GM18498 (cell line): ENCODE results near the gene PDE3A.
"Not testable (repeated sequence)": the region's sequence is repeated elsewhere in the genome, so short reads cannot be mapped to it uniquely, and the experiment has no call there.

Experiments
- ATAC-seq: cut with Tn5 transposase; IDR thresholded peaks from one replicate; pipeline ENCODE4 v1.9.1; 2021; ENCODE audit warnings: mild to moderate bottlenecking, moderate library complexity; ENCODE audit not compliant: unreplicated experiment

Gene PDE3A

DNA sequence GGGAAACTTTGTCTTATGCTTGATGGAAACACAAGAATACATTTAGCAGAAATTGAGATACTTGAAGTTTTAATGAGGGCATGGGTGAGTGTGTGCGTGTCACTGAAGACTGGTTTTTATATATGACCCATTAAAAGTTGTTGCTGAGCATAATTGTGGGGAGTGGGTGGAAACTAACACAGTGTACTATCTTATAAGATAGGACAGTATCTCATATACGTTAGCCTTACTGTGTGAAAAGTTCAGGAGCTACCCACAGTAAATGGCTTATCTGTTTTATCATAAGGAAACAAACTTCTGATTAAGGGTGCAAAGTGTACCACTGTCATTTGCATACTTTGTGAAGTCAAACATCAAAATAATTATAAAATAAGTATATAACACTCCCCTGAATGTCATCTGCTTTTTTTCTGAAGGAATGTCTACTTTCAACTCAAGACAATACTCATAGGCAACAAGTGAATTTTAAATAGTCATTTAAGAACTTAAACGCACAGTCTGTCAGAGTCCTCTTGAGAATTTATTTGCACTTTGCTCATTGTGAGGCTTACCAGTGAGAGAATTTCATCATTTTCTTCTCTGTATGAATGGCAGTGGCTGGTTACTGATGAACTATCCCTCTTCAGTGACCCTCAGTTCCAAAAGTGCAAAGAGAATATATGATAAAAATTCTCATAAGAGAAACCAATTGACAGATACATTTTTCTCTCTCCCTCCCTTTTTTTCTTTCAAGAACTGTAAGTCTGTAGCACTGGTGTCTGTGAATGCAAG lies 4.2 kb downstream of the PDE3A start:
- no peak for ATAC-seq

- no peak for ATAC-seq
Observed at GRCh38 chr12:20374795-20375194, 6.5 kb downstream of the PDE3A start.

DNA sequence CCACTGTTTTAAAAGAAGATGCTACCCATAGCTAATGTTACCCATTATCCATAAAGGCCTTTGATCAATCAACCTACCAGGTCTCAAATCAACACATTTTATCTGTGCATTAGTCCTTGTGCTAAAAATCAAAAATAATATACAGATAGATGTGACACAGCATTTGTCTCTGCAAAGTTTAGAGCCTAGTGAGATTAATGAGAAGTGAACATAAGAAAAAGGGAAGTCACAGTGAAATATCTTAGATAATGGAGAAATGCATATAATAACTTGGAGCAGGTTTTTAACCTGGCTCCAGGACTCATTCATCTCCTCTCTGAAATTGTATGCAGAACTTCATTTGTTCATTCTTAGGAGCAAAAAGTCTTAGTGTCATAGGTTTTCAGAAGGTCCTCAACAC lies 7.2 kb downstream of the PDE3A start:
- ATAC-seq: no peak

DNA sequence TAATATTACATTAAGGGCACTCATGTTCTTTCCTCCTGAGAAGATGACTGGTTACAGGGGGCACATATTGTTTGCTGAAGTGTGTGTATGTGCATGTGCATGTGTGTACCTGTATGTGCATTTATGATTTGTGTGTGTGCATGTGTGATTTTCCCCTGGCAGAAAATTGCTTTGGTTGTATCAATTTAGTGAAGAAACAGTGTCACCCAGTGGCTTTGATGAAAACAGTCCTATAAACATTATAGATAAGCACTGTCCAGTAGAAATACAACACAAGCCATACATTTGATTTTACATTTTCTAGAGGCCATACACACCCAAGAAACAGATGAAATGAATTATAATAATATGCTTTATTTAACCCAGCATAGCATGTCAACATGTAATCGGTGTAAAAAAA lies 8.6 kb downstream of the PDE3A start:
- ATAC-seq: no peak

DNA sequence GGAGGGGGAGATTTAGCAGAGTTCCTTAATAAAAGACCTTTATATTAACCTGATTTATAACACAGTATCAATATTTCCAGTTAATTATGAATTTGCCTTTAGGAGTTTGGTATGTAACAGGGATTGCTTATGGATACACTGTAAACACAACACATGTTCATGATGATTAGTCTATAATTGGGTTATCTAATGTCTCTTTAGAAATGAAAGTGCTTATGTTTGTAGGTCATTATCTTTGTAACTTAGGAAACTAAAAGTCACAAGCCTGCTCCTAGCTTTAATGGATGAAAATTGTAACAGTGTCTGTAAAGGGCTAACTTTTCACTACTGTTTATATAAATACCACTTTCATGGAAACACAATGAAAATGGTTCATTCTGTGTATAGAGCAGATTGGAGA lies 9.4 kb downstream of the PDE3A start:
- ATAC-seq: no peak

GRCh38 chr12:20382117-20382516 lies 13.8 kb downstream of the PDE3A start:
- no peak for ATAC-seq

DNA sequence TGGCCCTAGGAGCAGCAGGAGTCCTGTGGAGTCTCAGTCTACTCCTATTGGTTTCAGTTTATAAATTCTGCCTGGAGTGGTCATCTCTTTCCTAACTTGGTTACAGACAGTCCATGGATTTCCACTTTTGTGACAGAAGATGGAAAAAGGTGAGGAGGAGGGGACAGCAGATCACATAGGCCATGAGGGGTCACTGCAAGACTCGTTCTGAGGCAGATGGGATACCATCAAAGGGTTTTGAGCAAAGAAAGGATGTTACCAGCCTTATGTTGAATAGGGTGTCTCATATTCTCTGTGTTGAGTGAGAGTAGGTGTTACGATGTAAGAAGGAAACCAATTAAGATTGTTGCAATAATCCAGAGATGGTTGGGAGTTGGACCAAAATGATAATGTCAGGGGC lies 15.3 kb downstream of the PDE3A start:
- ATAC-seq: no peak

DNA sequence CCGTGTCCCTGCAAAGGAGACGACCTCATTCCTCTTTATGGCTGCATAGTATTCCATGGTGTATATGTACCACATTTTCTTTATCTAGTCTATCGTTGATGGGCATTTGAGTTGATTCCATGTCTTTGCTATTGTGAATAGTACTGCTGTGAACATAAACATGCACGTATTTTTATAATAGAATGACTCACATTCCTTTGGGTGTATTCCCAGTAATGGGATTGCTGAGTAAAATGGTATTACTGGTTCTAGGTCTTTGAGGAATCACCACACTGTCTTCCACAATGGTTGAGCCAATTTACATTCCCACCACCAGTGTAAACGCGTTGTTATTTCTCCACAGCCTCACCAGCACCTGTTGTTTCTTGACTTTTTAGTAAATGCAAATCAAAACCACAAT lies 16.5 kb downstream of the PDE3A start:
- ATAC-seq: not testable (repeated sequence)

GRCh38 chr12:20390846-20391245 lies 22.5 kb downstream of the PDE3A start:
- ATAC-seq: no peak

DNA sequence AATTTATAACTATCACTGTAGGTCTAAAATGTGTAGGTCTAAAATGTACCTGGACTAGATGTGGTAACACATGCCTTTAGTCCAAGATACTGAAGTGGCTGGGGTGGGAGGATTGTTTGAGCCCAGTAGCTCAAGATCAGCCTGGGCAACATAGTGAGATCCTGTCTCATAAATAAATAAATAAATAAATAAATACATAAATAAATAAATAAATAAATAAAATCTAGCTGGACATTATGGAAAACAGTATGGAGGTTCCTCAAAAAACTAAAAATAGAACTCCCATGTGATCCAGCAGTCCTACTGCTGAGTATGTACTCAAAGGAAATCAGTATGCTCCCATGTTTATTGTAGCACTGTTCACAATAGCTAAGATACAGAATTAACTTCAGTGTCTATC lies 24.0 kb downstream of the PDE3A start:
- ATAC-seq: no peak

DNA sequence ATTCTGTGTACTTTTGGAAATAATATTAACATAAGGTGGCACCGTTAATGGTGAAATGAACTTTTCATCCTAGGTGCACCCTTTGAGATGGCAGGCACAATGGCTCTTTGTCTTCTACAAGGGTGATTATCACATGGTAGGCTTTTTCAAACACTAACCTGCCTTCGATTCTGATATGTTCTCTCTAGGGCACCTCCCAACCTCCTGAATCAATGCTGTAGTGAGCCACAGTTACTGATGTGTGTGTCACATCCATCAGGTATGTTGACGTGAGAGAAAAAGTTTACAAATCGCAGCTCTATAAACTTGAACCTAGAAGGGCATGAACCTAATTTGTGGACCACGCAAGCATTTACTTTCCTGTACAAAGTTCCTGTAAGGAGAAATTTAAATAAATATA lies 25.4 kb downstream of the PDE3A start:
- ATAC-seq: no peak

- ATAC-seq: no peak
Observed at GRCh38 chr12:20395791-20396550, 27.6 kb downstream of the PDE3A start.

DNA sequence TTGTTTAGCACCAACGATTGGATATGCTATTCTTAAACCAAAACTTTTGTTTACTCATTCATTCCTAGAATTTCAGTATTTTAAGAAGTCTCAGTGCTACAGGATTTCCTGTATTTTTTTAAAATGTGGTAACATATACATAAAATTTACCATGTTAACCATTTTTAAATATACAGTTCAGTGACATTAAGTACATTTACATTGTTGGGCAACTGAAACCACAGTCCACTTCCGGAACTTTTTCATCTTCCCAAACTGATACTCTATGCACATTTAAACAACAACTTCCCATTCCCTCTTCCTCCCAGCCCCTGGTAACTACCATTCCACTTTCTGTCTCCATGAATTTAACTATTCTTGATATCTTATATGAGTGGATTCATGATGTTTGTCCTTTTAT lies 30.3 kb downstream of the PDE3A start:
- ATAC-seq: no peak

GRCh38 chr12:20400003-20400402 lies 31.7 kb downstream of the PDE3A start:
- ATAC-seq: no peak

GRCh38 chr12:20403230-20403629 lies 34.9 kb downstream of the PDE3A start:
- no peak for ATAC-seq

DNA sequence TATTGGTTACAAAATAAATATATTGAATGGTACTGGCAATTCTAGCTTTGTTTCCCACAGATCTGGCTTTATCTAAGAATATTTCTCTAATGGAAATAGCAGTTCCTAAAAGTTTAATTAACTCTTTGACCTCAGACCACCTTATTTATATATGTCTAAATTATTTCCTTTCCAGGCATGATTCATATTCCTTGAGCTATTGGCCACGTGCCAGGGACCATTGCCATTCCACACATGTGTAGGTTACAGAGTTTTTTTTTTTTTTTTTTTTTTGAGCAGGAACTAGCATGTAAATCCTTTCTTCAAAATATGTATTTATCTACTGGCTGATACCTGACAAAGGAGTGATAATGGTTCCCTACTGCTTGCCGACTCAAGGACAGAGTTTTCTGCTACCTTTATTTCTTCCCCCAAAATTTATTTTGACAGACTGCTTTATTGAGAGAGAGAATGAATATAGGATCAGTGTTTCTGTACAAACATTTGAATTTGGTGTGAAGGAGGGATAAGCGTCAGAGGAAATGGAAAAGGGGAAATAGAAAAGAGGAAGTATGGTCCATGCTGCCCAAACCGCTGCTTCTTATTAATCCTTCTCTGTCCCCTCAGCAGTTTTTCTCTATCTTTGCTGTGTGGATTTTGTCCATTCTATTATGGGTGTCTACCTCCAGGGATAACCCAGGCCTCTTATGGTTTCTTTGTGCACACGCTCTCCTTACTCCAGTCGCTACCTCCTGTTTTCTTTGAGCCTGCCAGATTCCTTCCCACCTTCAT lies 36.4 kb downstream of the PDE3A start:
- no peak for ATAC-seq

DNA sequence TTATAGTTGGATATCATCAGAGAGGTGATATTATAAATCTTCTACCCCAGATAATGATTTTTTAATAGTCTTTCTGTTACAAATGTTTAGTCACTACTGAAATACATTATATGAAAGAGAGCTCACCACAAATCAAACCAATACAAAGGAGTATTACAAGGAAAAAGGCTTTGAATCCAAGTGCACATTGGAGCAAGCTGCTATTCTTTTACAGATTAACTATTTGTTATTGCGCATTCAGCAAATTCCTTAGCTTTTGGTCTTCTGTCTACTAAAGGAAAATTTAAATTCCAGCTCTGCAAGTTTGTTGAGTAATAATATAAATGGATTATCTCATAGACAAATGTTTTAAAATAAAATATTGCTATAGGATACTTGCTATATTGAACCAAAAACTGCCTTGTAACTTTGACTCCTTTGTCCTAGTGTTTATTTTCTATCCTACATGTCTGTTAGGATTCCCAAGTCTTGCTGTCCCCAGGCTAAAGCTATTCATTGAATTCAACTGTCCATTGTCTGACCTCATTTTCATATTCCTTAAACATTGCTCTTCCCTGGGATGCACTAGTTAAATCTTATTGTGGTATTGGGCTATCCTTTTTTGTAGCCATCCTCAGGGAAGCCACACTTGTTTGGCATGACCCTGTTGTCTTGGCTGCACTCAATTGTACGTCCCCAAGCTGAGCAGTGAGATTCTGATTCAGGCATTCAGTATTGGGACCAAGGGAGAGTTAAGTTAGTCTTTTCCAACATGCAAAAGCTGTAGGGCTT lies 41.5 kb downstream of the PDE3A start:
- no peak for ATAC-seq

DNA sequence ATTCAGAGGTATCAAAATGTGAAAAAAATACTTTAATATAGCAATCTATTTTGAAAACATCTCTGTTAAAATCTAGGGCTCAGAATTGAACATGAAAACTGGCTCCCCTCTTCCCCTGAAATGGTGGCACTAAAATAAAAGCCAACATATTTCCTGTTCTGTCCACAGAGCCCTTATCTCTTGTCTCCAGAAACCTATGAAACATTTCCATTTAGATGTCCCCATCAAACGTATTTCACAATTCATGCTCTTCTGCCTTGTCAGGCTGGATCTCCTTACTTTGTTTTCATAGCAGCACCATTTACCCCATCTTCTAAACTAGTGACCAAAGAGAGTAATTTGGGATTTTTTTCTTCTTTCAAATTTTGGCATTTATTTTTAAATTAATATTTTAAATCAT lies 42.4 kb downstream of the PDE3A start:
- ATAC-seq: no peak

- ATAC-seq: no peak
Observed at GRCh38 chr12:20411345-20411744, 43.0 kb downstream of the PDE3A start.

DNA sequence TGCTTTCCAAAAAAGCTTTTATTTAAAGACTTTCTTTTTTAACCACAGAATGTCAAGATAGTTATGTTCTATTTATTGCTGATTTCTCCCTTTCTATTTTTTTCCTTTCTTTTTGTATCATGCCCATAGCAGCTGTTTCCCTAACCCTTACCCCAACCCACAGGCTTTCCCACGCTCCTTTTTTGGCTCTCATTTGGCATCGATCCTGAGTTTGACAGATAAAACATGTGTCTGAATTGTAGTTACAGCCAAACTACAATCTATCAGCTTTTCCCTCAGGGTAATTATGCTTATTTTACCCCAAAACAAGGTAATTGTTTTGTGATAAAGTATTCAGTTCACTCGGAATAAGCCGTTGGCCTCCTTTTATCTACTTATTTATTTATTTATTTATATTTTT lies 46.7 kb downstream of the PDE3A start:
- ATAC-seq: no peak

- ATAC-seq: no peak
Observed at GRCh38 chr12:20415641-20416040, 47.3 kb downstream of the PDE3A start.
